Measurements from ENCODE around the gene CAMK1D. TPM values are rescaled to one million over a fixed set of nuclear protein-coding genes. Genes with fewer than 3 reads are reported as not detected.

Gene CAMK1D
- total RNA-seq, 1 experiment from 2014 or later, result 6.3 TPM

GRCh38 chr10:12340937-12341336 lies 8.4 kb upstream of the CAMK1D start:
- H2BK12ac ChIP-seq (ENCODE audit: insufficient read length, low read depth, low read length), result no peak overlapping the region
- no CpG with 5 or more reads among the region's 6 CpGs for WGBS (ENCODE audit: extremely low coverage, insufficient read length, low lambda C conversion rate)
- no peak overlapping the region for H2BK120ac ChIP-seq (ENCODE audit: low read depth, low read length, poor library complexity, severe bottlenecking)
- no peak overlapping the region for H4K91ac ChIP-seq (ENCODE audit: insufficient read length, low read depth, low read length)
- no peak overlapping the region for H4K8ac ChIP-seq (replicated peaks; ENCODE audit: insufficient read length, low read depth, low read length)
- H3K27me3 ChIP-seq (ENCODE audit: insufficient read depth, low read length), result no peaks in the 10 kb centered on the region
- no peak overlapping the region for H2AFZ ChIP-seq (ENCODE audit: low read length)
- no peak overlapping the region for H3K9ac ChIP-seq (ENCODE audit: extremely low read depth, insufficient read length, low read length)
- no peak for TF ChIP-seq CTCF (conservative IDR thresholded peaks at IDR 0.05)
- H3K9me3 ChIP-seq (ENCODE audit: control insufficient read depth, low read depth, low read length), result no peaks in the 10 kb centered on the region
- no peak overlapping the region for H3K23ac ChIP-seq (ENCODE audit: insufficient read length, low read depth, low read length)
- no peaks in the 10 kb centered on the region for H3K4me1 ChIP-seq (ENCODE audit: insufficient read depth, low read length)
- H2AK5ac ChIP-seq (ENCODE audit: insufficient read length, low read length), result no peak overlapping the region
- H2BK5ac ChIP-seq (ENCODE audit: insufficient read length, low read length), result no peak overlapping the region
- no peaks in the 10 kb centered on the region for H3K23me2 ChIP-seq (ENCODE audit: insufficient read length, low read depth, low read length, poor library complexity, severe bottlenecking)
- no peak overlapping the region for H2BK15ac ChIP-seq (ENCODE audit: low read depth, low read length)
- DNase-seq, result no peak
- H3K79me2 ChIP-seq (ENCODE audit: insufficient read depth, low read length), result no peaks in the 10 kb centered on the region
- no peak overlapping the region for H4K5ac ChIP-seq (ENCODE audit: insufficient read length, low read depth, low read length)
- no peaks in the 10 kb centered on the region for H3K9me3 Mint-ChIP-seq
- 0 out of 7 replicates have a peak, but pooled peaks cover 0 to 1% (median 0%) of the 10 kb centered on the region in 3 experiments for H3K36me3 Mint-ChIP-seq (ENCODE audit: insufficient read depth in 1 of 3, low read depth in 3 of 3)
- H3T11ph ChIP-seq (ENCODE audit: low read length), result no peak overlapping the region
- H3K27ac ChIP-seq (ENCODE audit: insufficient read length, low read depth, low read length), result no peak overlapping the region
- no peak overlapping the region for H3K14ac ChIP-seq (ENCODE audit: insufficient read depth, low read length)
- H3K4me3 Mint-ChIP-seq, result no peak overlapping the region
- no peaks in the 10 kb centered on the region for H3K79me1 ChIP-seq (ENCODE audit: insufficient read depth, low read depth, low read length, poor library complexity, severe bottlenecking)
- no peak overlapping the region for H3K4ac ChIP-seq (ENCODE audit: low read depth, low read length)
- peaks cover 4 to 6% of the 10 kb centered on the region in 2 experiments; a peak in 3 of 4 replicates for H3K4me1 Mint-ChIP-seq
- no peak overlapping the region for H3K18ac ChIP-seq (ENCODE audit: insufficient read length, low read depth, low read length)
- peaks cover 2% of the 10 kb centered on the region for H3K27me3 Mint-ChIP-seq (ENCODE audit: low read depth)
- no peak overlapping the region for H3K56ac ChIP-seq (ENCODE audit: insufficient read length, low read depth, low read length)
- no peak overlapping the region for H3K4me2 ChIP-seq (ENCODE audit: insufficient read depth, insufficient read length, low read length)
- no peaks in the 10 kb centered on the region for H4K20me1 ChIP-seq (ENCODE audit: control insufficient read depth, insufficient read depth, insufficient read length)
- peak overlapping the region in 1 of 3 experiments; percentile 2; a peak in 1 of 7 replicates for H3K27ac Mint-ChIP-seq
- no peak overlapping the region for H2BK20ac ChIP-seq (ENCODE audit: low read depth, low read length, poor library complexity, severe bottlenecking)

Measured in H9 (cell line).